HG03342 (cell line): ENCODE measurements around the gene MTF2.

Experiments
- ATAC-seq: cut with Tn5 transposase; IDR thresholded peaks from one replicate; pipeline ENCODE4 v1.9.1; 2021; ENCODE audit warnings: mild to moderate bottlenecking, moderate library complexity; ENCODE audit not compliant: unreplicated experiment

The MTF2 gene

DNA sequence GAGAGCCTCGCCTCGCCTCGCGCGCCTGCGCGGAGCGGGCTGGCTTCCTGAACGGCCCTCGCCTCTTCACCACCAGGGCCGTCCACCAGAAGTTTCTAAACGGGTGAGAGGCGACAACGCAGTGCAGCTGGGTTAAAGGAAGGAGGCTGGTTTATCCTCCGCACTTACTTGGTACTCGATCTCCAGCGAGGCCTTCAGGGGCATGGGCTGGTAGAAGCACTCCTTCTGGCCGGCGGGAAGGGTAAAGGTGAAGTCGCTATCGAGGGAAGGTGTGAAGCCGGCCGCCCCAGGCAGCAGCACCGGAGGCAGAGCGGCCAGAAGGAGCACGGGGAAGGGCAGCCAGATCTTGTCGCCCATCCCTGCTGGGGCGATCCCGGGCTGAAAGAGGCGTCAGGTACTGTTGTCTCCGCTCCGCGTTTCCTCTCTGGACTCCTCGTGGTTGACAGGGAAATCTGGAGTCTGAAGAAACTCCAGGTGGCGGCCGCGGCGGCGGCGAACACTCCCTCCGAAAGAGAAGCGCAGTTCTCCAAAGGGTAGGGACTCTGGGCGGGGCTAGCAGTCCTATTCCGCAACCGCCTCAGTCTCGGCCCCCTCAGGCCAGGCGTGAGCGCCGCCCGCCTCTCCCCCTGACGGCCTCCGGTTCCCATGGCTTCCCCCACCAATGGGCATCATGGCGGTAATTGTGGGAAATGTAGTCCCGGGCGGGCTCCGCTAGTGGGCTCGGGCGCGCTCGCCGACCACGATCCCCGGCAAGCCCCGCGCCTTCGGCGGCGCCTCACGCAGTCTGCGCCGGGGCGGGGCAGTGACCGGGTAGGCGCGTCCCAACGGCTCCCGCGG is 101.0 kb downstream of the MTF2 start, which contains the start of gene TMED5:
TMED5 (minus strand) TSS at position 528 of the 837 bp plus-strand sequence; CDS start at position 357, 171 bp downstream.
- ATAC-seq = peak; percentile 81

DNA sequence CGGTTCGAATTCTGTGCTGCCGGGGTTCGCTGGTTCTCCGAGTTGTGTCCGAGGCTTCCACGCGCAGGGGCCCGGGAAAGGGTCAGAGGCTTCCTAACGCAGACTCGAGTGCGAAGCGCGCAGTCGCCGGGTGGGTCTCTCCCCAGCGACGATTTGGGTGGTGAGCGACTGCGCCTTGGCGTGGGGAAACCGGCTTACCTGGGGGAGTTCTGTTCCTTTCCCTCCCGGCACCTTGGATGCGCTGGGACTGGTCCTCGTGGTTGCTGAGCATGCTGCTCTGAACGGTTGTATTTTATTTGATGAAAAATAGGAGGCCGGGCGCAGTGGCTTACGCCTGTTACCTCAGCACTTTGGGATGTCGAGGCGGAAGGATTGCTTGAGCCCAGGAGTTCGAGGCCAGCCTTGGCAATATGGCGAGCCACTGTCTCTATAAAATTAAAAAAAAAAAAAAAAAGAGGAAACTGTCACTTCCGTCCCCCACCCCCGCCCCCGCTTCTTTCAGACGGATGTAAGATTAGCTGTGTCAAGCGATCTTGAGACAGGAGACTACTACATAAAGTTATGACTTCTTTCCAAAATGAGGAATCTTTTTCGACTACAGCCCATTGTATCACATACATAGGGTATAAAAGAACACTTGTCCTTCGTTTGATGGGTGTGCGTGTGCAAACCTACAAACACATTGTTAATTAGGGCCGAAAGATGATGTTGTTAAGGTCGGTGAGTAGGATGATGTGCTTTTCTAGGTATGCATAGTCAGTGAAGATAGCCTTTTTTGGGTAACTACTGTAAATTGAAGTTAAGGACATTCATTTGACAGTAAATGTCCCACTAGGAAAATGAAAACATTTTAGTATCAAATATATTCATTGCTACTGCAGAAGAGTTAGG is 101.9 kb downstream of the MTF2 start, which contains the start of gene CCDC18:
CCDC18 (plus strand) TSS at position 2 of the 891 bp plus-strand sequence. CDS start 2,638 bp downstream, outside the sequence.
- ATAC-seq = peak; percentile 10

DNA sequence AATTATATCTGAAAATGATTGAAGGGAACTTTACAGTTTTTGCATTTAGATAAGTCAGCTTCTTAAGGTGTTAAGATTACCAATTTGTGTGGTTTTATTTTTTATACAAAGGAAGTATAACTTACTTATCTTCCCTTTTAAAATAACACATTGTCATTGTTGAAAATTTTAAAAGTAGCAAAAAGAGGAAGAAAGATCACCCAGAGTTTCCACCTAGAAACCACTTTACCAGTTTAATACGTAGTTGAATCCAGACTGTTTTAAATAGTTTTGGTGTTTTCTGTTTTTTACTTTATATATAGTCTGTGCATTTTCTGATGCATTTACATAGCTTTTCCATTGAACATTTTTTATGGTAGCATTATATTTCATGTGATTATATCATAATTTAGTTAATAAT is 107.6 kb downstream of the MTF2 start:
- ATAC-seq = no peak
